Caki2 (cell line): ENCODE results near the gene PMM2. TPM values are rescaled to one million over a fixed set of nuclear protein-coding genes. Genes with fewer than 3 reads are reported as not detected.

Experiments used
- DNase-seq: peaks from one replicate; pipeline ENCODE4 v3.0.0-alpha.2; 2015; ENCODE audit warnings: low read depth
- in situ Hi-C: cut with HindIII; loops from 2 replicates; pipeline ENCODE4 v1.10.0; 2016; ENCODE audit warnings: low sequenced_read_pairs, low pct_unique_long_range_greater_than_20kb, mixed read lengths
- total RNA-seq: library from RNA; depleted of rRNA; stranded (reverse); fragments of >200 nt; shearing (Covaris generic); gene quantifications from 2 replicates; pipeline ENCODE4 v1.2.3, GENCODE V29; 2014; ENCODE audit warnings: low replicate concordance; rRNA removed

PMM2 gene
- total RNA-seq, 1 experiment from 2014 or later: 85.8 TPM

DNA sequence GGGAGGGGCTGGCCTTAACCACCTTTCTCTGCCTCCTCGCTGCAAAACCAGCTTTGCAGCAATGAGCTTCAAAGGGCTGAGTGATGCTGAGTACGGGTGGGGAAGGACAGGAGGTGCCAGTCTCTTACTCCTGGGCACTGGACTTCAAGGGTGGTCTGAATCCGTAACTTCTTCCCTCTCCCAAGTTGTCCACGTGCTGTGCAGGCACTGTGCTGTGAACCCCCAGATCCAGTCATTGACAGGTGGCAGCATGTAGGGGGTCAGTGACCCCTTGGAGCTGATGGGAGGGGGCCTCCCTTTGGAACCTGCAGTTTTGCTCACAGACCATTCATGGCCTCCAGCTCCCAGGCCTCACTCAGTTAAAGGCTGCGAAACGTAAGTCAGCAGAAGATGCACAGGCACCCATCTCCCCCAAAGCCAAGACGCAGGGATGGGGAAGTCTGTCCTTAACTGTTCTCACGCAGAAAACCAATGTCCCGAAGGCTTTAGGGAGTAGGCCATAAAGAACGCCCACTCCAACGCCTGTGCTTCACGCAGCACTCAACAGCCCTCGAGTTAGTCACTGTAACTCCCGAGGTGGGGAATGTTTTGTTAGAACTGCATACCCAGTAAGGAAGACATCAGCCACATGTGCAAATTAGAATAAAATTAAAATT is 92.4 kb downstream of the PMM2 start:
- no peak for DNase-seq
- in situ Hi-C loops: no loop called here

DNA sequence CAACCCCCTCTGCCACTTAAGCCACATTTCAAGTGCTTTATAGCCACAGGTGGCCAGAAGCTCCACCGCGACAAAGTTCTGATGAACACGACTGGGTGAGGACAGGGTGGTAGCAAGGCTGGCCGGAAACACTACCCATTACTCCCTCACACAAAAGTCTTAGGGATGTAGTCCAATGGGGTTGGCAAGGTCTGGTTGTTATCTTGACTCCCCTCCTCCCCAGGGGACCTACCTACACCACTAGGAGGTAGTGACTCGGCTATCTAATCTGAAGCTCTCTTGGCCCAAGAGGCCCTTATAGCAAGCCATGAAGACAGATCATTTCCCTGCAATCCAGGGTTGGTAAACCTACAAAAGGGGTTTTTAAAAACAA is 92.9 kb downstream of the PMM2 start:
- no peak for DNase-seq
- in situ Hi-C loops: no loop called here

DNA sequence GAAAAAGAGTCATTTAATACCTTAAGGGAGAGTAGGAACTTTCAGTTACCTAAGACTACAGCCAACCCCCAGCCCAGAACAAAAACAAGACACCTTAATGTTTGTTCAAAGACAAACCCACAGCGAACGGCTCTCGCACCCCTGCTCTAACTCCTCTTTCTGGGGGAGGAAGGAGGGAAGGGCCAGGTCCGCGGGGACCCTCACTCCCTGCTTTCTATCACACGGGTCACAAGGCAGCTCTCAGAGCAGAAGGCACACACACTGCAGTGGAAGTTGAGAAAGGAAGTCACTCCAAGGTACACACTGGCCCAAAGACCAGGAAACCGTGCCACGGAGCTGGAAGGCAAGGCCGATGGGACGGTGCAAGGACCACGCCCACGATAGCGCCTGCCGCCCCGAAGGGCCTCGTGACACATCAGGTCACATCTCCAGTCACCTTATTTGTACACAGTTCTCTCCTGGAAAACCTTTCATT is 94.5 kb downstream of the PMM2 start:
- in situ Hi-C loops: no loop called here
- DNase-seq: no peak

DNA sequence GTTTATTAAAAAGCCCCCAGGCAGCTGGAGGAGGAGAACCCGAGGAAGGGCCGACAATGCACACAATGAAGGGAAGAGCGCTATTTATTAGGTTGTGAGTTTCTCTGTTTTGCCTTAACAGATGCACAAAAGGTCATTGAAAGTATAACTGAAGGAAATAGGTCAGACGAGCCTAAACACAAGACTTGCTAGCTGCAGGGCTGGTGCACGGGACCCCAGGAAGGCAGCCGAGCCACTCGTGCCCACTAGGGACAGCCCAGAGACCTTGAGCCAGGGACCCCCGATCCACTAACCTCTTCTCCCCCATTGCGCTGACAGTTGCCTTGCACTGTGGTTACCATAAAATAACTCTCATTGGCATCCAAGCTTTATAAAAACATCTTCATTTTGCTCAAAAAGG is 95.8 kb downstream of the PMM2 start:
- no peak for DNase-seq
- in situ Hi-C loops: no loop called here

DNA sequence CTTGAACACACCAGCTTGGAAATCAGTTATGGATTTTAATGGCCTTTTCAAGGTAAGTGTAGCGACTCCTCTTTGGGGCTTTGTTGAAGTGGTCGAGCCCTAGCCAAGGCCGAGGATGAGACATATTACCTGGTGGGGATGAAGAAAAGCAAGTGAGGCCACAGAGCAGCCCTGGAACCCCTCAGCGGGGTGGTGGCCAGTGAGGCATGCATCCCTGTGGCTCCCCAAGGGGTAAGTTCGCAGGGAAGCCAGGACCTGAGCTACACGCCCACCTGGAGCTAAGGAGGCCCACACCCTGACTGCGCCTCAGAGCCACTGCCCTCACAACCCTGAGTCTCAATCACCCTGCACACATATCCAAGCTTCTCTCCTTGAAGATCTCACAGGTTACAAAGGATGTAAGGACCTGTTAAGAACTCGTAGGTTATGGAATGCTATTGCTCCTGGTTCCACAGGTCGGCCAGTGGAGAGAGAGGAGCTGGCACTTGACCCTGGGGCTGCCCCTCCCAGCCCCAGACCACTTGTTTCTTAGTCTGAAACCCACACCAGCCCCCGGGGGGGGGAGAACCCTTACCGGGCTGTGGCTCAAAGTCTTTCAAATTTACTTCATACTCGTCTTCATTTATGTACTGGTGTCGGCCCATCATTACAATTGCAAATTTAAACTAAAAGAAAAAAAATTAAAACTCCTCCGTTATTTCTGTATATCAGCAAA is 96.5 kb downstream of the PMM2 start:
- DNase-seq: no peak
- in situ Hi-C loops: no loop called here

DNA sequence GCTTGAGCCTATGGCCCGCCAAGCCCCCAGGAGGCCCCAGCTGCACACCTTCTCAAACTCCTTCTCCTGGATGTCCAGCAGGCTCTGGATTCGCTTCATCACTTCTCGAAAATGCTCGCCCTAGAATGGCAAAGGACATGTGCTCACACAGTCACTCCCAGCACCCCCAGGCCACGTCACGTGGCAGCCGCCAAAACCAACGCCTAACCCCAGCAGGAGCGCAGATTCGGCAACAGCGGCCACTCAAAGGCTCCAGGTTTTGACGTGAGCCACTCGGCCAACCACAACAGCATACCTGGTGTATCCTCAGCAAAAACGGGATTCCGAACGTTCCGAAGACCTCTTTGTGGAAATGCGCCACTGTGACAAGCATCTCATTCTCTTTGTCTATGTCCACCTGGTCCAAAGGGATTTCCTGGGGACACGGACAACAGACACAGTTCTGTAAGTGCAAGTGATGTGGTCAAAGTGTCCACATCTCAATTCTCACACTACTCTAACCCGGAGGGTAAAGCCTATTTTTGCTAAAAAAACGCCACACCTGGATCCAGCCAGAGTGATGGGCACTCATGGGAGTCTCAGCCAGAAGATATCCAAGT is 97.2 kb downstream of the PMM2 start:
- no peak for DNase-seq
- in situ Hi-C loops: no loop called here

DNA sequence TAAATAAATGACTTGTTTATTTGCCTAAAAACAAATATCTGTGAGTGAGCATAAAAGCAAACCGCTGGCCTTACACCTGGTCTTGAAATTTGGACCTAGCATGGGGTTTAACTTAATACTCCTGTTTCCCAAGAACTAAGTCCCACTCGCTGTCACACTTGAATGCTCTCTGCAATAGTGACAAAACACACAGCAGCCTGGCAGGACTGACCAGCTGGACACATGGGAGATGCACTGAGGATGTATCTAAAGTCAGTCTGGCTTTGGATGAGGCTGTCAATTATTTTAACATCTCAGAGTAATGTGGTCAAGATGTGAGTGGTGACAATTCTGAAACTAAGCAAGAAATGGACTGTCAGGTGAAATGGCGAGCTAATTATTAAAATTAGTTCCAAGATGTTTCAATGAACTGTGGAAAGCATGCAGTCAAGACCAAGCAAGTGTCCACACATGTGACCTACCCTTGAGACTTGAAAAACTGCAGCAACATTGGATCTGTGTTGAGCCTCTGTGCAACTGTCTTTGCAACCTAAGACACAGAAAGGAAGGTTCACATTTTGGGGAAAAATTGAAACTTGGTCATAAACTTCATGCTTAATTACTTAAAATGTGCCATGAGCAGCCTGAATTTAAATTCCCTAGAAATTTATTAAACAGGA is 101.2 kb downstream of the PMM2 start:
- in situ Hi-C loops: no loop called here
- no peak for DNase-seq

Other genes with a start within 250 kb of the PMM2 start
- not detected in 2 replicates for gene TMEM114, start 207.3 kb upstream of the PMM2 start, total RNA-seq
- 30.7 and 44.9 TPM in 2 replicates for gene METTL22, start 176.1 kb upstream of the PMM2 start, total RNA-seq
- 0.24 TPM in 1 of 2 replicates, not detected in the other for gene ABAT, start 123.2 kb upstream of the PMM2 start, total RNA-seq
- gene TMEM186, start 200 bp upstream of the PMM2 start, total RNA-seq: 10.2 and 17.8 TPM in 2 replicates
- 293 and 367 TPM in 2 replicates for gene CARHSP1, start 71.2 kb downstream of the PMM2 start, total RNA-seq
- gene LITAFD, start 84.5 kb downstream of the PMM2 start, total RNA-seq: not detected in 2 replicates
- gene USP7, start 166.1 kb downstream of the PMM2 start, total RNA-seq: 14.9 and 27.2 TPM in 2 replicates